ENCODE results near the gene MSL2. TPM values are rescaled to one million over a fixed set of nuclear protein-coding genes. Genes with fewer than 3 reads are reported as not detected.
"Not testable (repeated sequence)": the region's sequence is repeated elsewhere in the genome, so short reads cannot be mapped to it uniquely, and the experiment has no call there.

The MSL2 gene
- total RNA-seq, 2 experiments from 2014 or later, result 37.2 to 38.5 TPM

DNA sequence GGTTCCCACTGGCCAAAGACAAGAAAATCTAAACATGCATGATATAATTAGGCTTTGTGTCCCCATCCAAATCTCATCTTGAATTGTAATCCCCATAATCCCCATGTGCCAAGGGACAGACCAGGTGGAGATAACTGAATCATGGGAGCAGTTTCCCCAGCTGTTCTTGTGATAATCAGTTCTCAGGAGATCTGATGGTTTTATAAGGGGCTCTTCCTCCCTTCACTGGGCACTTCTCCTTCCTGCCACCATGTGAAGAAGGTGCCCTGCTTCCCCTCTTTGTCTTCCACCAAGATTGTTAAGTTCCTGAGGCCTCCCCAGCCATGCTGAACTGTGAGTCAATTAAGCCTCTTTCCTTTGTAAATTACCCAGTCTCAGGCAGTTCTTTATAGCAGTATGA, 32.5 kb downstream of the MSL2 start:
- intact Hi-C loops (cut with micrococcal nuclease); CTCF ChIA-PET; H3K27me3 Mint-ChIP-seq; POLR2A ChIA-PET; H3K4me3 Mint-ChIP-seq; H3K9me3 Mint-ChIP-seq; H3K36me3 Mint-ChIP-seq; DNase-seq: not testable (repeated sequence)
- H3K4me1 Mint-ChIP-seq (ENCODE audit: low read depth), result peaks cover 65% of the 10 kb centered on the region
- H3K27ac Mint-ChIP-seq, result peak overlapping the region; percentile 50

GRCh38 chr3:136162322-136162721, 33.8 kb downstream of the MSL2 start:
- Mint-ChIP-seq H3K4me3 (no peak overlapping the region), H3K36me3 (peaks cover 9% of the 10 kb centered on the region), H3K9me3 (no peaks in the 10 kb centered on the region), H3K27ac (no peak overlapping the region), H3K4me1 (ENCODE audit: low read depth) (peaks cover 62% of the 10 kb centered on the region), H3K27me3 (no peaks in the 10 kb centered on the region)
- intact Hi-C loops (cut with micrococcal nuclease), result no loop called here
- ChIA-PET POLR2A (no interaction called here), CTCF (no interaction called here)
- DNase-seq, result no peak

DNA sequence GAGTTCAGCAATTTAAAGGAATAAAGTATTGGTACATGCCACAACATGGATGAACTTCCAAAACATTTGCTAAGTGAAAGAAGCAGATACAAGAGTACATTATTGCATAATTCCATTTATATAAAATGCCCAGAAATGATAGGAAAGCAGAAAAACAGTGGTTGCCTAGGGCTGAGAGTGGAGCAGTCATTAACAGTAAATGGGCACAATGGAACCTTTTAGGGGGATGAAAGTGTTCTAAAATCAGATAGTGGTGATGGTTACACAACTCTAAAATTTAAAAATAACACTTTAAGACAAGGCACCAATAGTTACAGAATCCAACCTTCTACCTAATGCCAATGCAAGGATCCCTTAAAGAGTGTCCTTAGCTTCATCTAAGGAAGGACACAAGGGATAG, 34.6 kb downstream of the MSL2 start:
- Mint-ChIP-seq H3K27ac (peak overlapping the region; percentile 1), H3K36me3 (peaks cover 9% of the 10 kb centered on the region), H3K4me3 (no peak overlapping the region), H3K9me3 (no peaks in the 10 kb centered on the region), H3K4me1 (ENCODE audit: low read depth) (peaks cover 56% of the 10 kb centered on the region), H3K27me3 (no peaks in the 10 kb centered on the region)
- no peak for DNase-seq
- intact Hi-C loops (cut with micrococcal nuclease), result no loop called here
- ChIA-PET CTCF (no interaction called here), POLR2A (no interaction called here)

- H3K27me3 Mint-ChIP-seq, result no peaks in the 10 kb centered on the region
- H3K9me3 Mint-ChIP-seq, result no peaks in the 10 kb centered on the region
- intact Hi-C loops (cut with micrococcal nuclease), result no loop called here
- no peak overlapping the region for H3K4me3 Mint-ChIP-seq
- ChIA-PET POLR2A (no interaction called here), CTCF (no interaction called here)
- peaks cover 23% of the 10 kb centered on the region for H3K36me3 Mint-ChIP-seq
- DNase-seq, result no peak
- peaks cover 73% of the 10 kb centered on the region for H3K4me1 Mint-ChIP-seq (ENCODE audit: low read depth)
- H3K27ac Mint-ChIP-seq, result peak overlapping the region; percentile 47
Observed at GRCh38 chr3:136152963-136153362, 43.2 kb downstream of the MSL2 start.

DNA sequence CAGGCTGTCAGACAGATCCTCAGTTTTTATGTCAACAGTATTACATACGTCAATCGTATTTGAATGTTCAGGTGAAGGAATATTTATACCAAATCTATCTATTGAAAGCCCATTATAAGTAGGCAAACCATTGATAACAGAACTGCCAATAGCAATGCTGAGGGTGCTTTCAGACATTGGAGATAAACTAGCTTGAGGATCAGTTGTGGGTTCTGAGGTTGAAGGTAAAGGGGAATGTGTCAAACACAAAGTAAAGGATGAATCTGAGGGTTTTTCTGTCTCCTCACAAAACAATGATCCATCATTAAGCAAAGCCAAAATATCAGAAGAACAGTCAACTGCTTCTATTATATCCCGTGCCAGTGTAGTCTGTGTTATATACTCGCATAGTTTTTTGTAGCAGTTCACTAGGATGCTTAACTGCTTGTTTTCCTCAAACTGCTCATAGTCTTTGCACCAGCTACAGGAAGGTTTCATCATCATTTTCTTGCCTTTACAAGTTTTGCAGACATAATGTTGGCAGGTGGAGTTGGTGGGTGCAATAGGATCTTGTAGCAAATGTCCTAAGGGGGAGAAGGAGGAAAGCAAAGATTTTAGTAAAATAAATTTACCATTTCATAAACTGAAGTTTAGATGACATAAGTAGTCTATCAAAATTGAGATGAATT, 43.8 kb downstream of the MSL2 start:
- H3K36me3 Mint-ChIP-seq, result peaks cover 23% of the 10 kb centered on the region
- no peaks in the 10 kb centered on the region for H3K27me3 Mint-ChIP-seq
- H3K4me1 Mint-ChIP-seq (ENCODE audit: low read depth), result peaks cover 74% of the 10 kb centered on the region
- peak overlapping the region; percentile 47 for H3K27ac Mint-ChIP-seq
- ChIA-PET POLR2A (no interaction called here), CTCF (no interaction called here)
- no peaks in the 10 kb centered on the region for H3K9me3 Mint-ChIP-seq
- intact Hi-C loops (cut with micrococcal nuclease), result no loop called here
- H3K4me3 Mint-ChIP-seq, result no peak overlapping the region
- DNase-seq, result no peak

DNA sequence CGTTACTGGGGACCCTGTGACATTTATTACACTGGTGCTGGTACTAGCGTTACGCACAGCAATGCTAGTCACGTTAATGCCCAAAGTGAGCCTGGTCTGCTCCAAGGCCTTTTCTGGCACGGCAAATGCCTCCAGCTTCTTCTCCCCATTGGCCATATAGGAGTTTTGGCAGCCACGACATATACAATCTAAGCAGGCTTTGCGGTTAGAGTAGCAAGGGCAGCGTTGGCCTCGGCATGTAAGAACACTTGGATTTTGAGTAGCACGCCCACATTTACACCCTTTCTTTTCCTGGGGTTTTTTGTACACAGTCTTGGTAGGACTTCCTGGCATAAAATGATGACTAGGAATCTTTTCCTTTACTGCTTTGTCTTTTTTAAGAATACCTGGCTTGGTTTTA, 44.9 kb downstream of the MSL2 start:
- Mint-ChIP-seq H3K27me3 (no peaks in the 10 kb centered on the region), H3K4me3 (no peak overlapping the region), H3K4me1 (ENCODE audit: low read depth) (peaks cover 75% of the 10 kb centered on the region), H3K9me3 (no peaks in the 10 kb centered on the region), H3K36me3 (peaks cover 23% of the 10 kb centered on the region), H3K27ac (peak overlapping the region; percentile 35)
- no peak for DNase-seq
- POLR2A ChIA-PET, result interaction anchor here (0.7 kb wide), 1 partner anchor 20 kb away, joined by 3 read pairs; no protein-coding TSS in a partner anchor
- CTCF ChIA-PET, result interaction anchor here (0.9 kb wide), 1 partner anchor 40 kb away, joined by 3 read pairs; no protein-coding TSS in a partner anchor
- intact Hi-C loops (cut with micrococcal nuclease), result no loop called here

- peak overlapping the region; percentile 88 for H3K27ac Mint-ChIP-seq
- H3K36me3 Mint-ChIP-seq, result peaks cover 26% of the 10 kb centered on the region
- H3K9me3 Mint-ChIP-seq, result no peaks in the 10 kb centered on the region
- DNase-seq, result no peak
- H3K4me3 Mint-ChIP-seq, result peak overlapping the region; percentile 17
- no peaks in the 10 kb centered on the region for H3K27me3 Mint-ChIP-seq
- peaks cover 69% of the 10 kb centered on the region for H3K4me1 Mint-ChIP-seq (ENCODE audit: low read depth)
- ChIA-PET CTCF (no interaction called here), POLR2A (interaction anchor here (0.8 to 0.9 kb wide), 2 partner anchors 22 to 47 kb away, joined by 3 read pairs; partner anchors contain the start of gene MSL2)
- intact Hi-C loops (cut with micrococcal nuclease), result loop anchor here (1.0 to 5.0 kb wide), 5 partner anchors 22 to 603 kb away; partner anchors contain the start of genes MSL2 and STAG1
Observed at GRCh38 chr3:136149667-136150066, 46.5 kb downstream of the MSL2 start.

DNA sequence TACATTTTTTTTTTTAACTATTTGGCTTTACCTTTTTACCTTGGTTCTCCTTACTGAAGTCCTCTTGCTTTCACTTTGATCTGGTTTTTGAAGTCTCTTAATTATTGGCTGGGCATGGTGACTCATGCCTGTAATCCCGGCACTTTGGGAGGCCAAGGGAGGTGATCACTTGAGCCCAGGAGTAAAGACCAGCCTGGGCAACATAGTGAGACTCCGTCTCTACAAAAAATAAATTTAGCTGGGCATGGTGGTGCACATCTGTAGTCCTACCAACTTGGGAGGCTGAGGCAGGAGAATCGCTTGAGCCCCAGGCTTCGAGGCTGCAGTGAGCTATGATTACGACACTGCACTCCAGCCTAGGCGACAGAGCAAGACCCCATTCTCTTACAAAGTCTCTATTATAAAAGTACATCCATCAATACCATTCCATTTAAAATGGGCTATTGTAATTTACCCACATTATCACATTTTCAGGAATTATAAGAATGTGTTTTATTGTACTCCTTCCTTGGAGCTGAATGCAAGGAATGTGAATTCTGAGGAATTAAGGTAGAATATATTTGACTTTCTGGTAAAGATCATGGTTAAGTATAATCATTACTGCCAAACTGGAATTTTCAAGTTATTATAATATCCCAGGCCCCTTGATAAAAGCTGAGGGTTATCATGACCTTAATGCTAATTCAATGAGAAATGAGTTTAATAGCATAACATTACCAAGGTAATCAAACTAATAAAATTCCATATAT, 49.0 kb downstream of the MSL2 start:
- Mint-ChIP-seq H3K27me3 (no peaks in the 10 kb centered on the region), H3K27ac (peak overlapping the region; percentile 11), H3K4me3 (no peak overlapping the region), H3K4me1 (ENCODE audit: low read depth) (peaks cover 57% of the 10 kb centered on the region), H3K9me3 (no peaks in the 10 kb centered on the region), H3K36me3 (peaks cover 22% of the 10 kb centered on the region)
- ChIA-PET CTCF (no interaction called here), POLR2A (no interaction called here)
- intact Hi-C loops (cut with micrococcal nuclease), result loop anchor here (5.0 kb wide), 1 partner anchor 605 kb away; the partner anchor contains the start of gene STAG1
- no peak for DNase-seq

GRCh38 chr3:136144397-136144796, 51.7 kb downstream of the MSL2 start:
- H3K27me3 Mint-ChIP-seq, H3K4me3 Mint-ChIP-seq, H3K36me3 Mint-ChIP-seq, H3K27ac Mint-ChIP-seq, POLR2A ChIA-PET, H3K9me3 Mint-ChIP-seq, DNase-seq: not testable (repeated sequence)
- intact Hi-C loops (cut with micrococcal nuclease), result loop anchor here (5.0 kb wide), 1 partner anchor 108 kb away; the partner anchor contains the start of gene PCCB
- CTCF ChIA-PET, result interaction anchor here (0.7 to 1.0 kb wide), 3 partner anchors 36 to 636 kb away, joined by 3 read pairs; no protein-coding TSS in a partner anchor
- H3K4me1 Mint-ChIP-seq (ENCODE audit: low read depth), result peaks cover 41% of the 10 kb centered on the region

GRCh38 chr3:136142592-136142991, 53.5 kb downstream of the MSL2 start:
- no peaks in the 10 kb centered on the region for H3K9me3 Mint-ChIP-seq
- peaks cover 27% of the 10 kb centered on the region for H3K4me1 Mint-ChIP-seq (ENCODE audit: low read depth)
- no peak for DNase-seq
- H3K27me3 Mint-ChIP-seq, result no peaks in the 10 kb centered on the region
- ChIA-PET POLR2A (no interaction called here), CTCF (no interaction called here)
- H3K27ac Mint-ChIP-seq, result no peak overlapping the region
- intact Hi-C loops (cut with micrococcal nuclease), result loop anchor here (5.0 kb wide), 1 partner anchor 110 kb away; the partner anchor contains the start of gene PCCB
- no peak overlapping the region for H3K4me3 Mint-ChIP-seq
- H3K36me3 Mint-ChIP-seq, result peaks cover 3% of the 10 kb centered on the region

DNA sequence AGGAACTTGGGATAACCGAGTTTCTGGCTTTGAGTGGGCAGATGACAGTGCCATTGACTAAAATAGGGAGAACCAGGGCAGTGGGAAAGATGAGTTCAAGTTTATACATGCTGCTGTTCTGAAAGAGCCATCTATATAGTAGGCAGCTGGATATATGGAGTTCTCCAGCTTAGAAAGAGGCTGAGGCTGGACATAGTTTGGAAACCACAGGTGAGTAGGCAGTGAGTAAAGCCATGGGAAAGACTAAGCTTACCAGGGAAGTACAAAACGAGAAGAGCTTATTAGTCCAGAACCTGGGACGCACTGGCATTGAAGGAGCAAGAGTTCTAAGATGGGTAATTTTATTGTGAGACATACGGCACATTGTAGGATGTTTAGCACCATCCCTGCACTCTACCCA, 54.2 kb downstream of the MSL2 start:
- ChIA-PET POLR2A (no interaction called here), CTCF (no interaction called here)
- no peak for DNase-seq
- H3K9me3 Mint-ChIP-seq, result no peaks in the 10 kb centered on the region
- H3K4me3 Mint-ChIP-seq, result no peak overlapping the region
- H3K27me3 Mint-ChIP-seq, result no peaks in the 10 kb centered on the region
- peaks cover 3% of the 10 kb centered on the region for H3K36me3 Mint-ChIP-seq
- intact Hi-C loops (cut with micrococcal nuclease), result loop anchor here (5.0 kb wide), 1 partner anchor 110 kb away; the partner anchor contains the start of gene PCCB
- H3K4me1 Mint-ChIP-seq (ENCODE audit: low read depth), result peaks cover 21% of the 10 kb centered on the region
- no peak overlapping the region for H3K27ac Mint-ChIP-seq

GRCh38 chr3:136141291-136141785, 54.8 kb downstream of the MSL2 start:
- no peak overlapping the region for H3K4me3 Mint-ChIP-seq
- ChIA-PET CTCF (no interaction called here), POLR2A (no interaction called here)
- H3K27ac Mint-ChIP-seq, result no peak overlapping the region
- H3K9me3 Mint-ChIP-seq, result no peaks in the 10 kb centered on the region
- no peaks in the 10 kb centered on the region for H3K27me3 Mint-ChIP-seq
- intact Hi-C loops (cut with micrococcal nuclease), result loop anchor here (5.0 kb wide), 1 partner anchor 111 kb away; the partner anchor contains the start of gene PCCB
- peaks cover 3% of the 10 kb centered on the region for H3K36me3 Mint-ChIP-seq
- peaks cover 20% of the 10 kb centered on the region for H3K4me1 Mint-ChIP-seq (ENCODE audit: low read depth)
- no peak for DNase-seq

Measured in activated CD4-positive, alpha-beta memory T cell treated with anti-CD3 and anti-CD28 coated beads for 36 hours (primary cell).